Middle frontal gyrus (tissue), 1 donor: ENCODE results near the gene TAS2R20.
"Not testable (repeated sequence)": the region's sequence is repeated elsewhere in the genome, so short reads cannot be mapped to it uniquely, and the experiment has no call there.

Experiments
- DNase-seq: peaks from one replicate; pipeline ENCODE4 v3.0.0-alpha.2; 2015; ENCODE audit warnings: low spot score; ENCODE audit errors: extremely low spot score

TAS2R20 gene, protein sequence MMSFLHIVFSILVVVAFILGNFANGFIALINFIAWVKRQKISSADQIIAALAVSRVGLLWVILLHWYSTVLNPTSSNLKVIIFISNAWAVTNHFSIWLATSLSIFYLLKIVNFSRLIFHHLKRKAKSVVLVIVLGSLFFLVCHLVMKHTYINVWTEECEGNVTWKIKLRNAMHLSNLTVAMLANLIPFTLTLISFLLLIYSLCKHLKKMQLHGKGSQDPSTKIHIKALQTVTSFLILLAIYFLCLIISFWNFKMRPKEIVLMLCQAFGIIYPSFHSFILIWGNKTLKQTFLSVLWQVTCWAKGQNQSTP

DNA sequence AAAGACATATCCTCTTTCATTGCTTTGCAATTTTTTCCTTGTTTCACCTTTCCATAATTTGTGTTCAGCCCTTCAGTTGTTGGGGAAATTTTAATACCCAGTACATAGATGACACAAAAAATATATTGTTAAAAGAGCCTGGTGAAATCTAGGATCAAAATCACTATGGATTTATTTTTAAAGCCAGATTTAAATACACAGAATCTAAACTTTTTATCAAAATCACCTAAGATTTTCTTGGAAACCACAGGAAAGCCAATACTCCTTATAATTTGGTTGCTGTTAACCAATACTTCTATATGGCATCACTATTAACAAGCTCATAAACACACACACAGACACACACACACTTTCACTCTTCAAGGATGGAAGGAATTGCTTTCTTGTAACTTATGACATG is at the start of gene TAS2R20:
Gene TAS2R20 (minus strand): TSS at position 101 of the 400 bp plus-strand sequence. CDS start 429 bp downstream, outside the sequence.
- DNase-seq = no peak

DNA sequence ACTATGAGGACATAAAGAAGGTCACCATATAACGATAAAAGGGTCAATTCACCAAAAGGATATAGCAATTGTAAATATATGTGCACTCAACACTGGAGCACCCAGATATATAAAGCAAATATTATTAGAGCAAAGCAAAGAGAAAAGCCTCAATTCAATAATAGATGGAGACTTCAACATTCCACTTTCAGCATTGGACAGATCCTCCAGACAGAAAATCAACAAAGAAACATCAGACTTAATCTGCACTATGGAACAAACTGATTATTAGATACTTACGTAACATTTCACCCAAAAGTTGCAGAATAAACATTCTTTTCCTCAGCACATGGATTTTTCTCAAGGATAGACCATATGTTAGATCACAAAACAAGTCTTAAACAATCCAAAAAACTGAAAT is 43.3 kb upstream of the TAS2R20 start:
- not testable (repeated sequence) for DNase-seq

DNA sequence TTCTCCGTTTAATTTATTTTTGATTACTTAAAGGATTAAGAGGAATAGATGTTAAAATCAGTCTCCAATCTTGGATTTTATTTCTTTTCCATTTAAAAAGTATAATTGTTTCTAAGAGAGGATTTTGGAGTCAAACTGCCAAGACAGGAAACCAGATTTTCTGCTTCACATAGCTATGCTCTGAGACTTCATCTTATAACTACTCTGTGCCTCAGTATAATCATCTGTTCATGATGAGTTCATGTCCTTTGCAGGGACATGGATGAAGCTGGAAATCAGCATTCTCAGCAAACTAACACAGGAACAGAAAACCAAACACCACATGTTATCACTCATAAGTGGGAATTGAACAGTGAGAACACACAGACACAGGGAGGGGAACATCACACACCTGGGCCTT is 42.1 kb upstream of the TAS2R20 start:
- DNase-seq = no peak

DNA sequence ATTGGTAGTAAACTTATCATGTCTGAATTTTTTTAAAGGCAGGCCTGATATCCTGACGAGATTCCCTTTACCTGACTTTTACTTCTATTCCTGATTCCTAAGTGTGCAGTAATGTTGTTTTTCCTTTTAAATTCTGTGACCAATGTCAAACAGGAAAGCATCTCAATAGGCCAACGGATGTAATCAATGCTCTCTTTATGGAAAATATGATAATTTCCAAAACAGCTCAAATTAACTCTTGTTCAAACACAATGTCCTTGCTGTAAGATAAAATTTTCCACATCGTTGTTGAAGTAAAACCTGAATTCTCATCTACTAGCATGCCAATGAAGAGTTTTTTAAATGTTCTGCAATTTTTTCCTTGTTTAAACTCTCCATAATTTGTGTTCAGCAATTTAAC is 41.1 kb upstream of the TAS2R20 start:
- DNase-seq = no peak

DNA sequence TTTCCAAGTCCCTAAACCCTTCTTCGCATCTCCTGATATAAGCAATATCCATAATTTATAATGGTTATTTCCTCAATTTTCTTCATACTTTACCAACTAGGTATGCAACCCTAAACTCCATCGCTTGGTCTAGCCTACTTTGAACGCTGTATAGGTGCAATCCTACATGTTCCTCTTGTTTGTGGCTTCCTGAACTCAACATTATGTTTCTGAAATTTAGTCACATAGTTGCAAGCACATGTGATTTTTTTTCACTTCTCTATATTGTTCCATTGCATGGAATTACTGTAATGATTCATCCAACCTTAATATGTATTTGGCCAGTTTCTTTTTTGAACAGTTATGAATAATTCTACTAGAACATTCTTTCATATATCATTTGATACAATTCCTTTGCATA is 35.9 kb upstream of the TAS2R20 start:
- not testable (repeated sequence) for DNase-seq

DNA sequence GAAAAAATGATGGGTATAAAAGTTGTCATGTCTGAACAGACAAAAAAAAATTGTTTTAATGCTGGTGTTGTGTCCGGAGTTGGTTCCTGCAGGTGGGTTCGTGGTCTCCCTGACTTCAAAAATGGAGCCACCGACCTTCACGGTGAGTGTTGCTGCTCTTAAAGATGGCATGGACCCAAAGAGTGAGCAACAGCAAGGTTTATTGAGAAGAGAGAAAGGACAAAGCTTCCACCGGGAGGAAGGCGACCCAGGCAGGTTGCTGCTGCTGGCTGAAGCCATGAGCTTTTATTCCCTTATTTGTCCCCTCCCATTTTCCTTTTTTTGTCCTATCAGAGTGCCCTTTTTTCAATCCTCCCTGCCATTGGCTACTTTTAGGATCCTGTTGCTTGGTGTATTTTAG is 33.2 kb upstream of the TAS2R20 start, which contains the start of gene TAS2R31:
Gene TAS2R31 (minus strand): TSS at position 101 of the 400 bp plus-strand sequence. CDS start 72 bp downstream, at position 29.
- no peak for DNase-seq

DNA sequence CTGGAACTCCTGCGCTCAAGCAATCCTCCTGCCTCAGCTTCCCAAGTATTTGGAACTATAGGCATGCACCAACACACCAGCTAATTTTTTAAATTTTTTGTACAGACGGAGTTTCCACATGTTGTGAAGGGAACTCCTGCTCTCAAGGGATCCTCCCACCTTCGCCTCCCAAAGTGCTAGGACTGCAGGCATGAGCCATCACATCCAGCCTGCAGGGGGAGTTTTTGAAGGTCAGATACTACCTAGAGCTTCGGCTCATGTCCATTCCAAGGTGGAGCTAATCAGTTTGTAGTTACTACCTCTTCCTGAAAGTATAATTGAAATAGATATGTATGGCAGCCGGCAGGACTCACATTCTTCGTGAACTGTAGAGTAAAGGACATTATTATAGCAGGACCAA is 28.0 kb upstream of the TAS2R20 start:
- no peak for DNase-seq

DNA sequence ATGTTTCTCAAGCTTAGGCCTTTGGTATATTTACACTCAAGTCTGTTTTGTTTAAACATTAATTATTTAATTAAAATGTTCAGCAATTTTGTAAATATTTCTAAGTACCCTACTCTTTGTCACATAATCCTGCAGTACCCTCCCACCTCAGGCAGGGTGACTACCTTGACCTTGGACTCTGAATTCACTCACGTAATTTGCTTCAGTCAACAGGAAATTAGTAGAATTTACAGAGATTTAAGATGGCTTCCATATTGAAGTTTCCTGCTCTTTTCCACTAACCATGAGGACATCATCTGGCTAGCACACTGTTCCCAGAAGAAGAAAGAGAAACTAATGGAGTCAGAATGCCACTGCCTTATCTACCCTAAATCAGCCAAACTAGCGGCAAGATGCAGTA is 25.3 kb upstream of the TAS2R20 start:
- DNase-seq = no peak

DNA sequence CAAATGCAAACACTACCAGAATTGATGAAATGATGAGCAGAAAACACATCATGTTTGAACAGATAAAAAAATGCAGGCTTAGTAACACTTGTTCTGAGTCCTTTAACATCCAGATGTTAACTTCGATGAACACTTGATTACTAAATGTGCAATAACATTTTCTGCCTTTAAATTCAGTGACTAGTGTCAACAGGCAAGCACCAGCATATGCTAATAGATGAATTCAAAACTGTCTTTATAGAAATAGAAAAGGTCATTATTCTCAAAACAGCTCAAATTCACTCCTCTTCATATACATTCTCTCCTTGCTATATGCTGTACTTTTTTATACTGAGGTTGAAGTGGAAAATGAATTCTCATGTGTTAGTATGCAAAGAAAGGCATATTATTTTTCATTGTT is 24.4 kb upstream of the TAS2R20 start, which contains the start of gene TAS2R19:
Gene TAS2R19 (minus strand): TSS at position 101 of the 400 bp plus-strand sequence. CDS start 49 bp downstream, at position 52.
- DNase-seq = no peak

DNA sequence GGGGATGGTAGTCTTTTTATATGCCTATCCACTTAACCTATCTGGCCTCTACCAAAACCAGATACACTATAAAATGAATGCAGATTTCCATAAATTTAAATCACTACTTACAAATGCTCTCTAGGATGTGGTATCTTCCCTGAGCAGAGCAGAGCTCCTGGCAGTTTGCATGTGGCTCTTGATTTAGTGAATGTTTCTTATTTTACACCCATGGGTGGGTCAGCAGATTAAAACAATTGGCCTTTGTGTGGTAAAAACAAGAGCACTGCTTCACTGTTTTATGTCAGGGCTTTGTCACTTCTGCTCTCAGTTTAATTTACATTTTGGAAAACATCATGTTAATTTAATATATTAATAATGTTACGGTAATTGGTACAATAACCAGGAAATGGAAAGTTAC is 18.8 kb upstream of the TAS2R20 start:
- DNase-seq = peak; percentile 23

DNA sequence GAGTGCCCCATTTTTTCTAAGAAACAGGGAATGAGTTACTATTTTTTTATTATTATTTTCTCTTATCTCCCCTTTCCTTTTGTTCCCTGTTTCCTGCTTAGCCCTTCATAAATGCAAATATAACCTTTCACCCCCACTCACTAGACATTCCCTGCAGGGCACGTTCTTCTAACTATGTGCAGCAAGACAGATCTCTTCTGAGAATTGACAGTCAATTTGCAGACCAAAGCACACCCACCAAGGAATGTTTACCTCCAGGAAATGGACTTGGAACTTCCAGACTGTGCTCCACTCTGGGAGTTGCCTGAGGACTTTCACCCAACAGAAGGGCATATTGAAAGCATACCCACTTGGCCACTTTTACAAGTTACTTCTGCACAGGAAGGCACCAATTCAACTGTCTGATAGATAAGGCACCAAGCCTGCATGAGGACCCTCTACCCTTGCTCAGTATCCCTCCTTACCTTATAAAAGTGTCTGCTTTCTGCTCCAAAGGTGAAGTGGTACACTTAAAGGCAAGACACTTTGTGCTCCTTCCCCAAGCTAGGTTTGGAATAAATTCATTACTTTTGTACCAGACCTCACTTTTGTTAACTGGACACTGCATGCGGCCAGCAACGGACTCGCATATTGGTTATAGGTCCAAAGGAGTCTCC is 17.8 kb upstream of the TAS2R20 start:
- DNase-seq = no peak

DNA sequence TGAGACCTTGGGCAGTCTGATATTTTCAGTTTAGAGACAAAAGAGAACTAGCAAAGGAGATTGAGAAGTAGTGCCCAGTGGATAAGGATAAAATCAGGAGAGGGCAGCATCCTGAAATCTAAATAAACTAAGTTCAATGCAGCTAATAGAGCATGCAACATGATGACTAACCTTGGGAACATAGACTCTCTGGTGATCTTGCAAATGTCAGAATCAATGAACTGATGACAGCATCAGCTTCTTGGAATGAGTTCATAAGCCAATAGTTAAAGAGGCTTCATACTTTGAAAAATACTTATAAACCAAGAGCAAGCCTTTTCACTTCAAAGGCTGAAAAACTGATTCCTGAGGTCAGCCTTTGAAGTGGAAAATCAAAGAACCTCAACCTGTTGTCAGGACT is 16.1 kb upstream of the TAS2R20 start:
- no peak for DNase-seq

DNA sequence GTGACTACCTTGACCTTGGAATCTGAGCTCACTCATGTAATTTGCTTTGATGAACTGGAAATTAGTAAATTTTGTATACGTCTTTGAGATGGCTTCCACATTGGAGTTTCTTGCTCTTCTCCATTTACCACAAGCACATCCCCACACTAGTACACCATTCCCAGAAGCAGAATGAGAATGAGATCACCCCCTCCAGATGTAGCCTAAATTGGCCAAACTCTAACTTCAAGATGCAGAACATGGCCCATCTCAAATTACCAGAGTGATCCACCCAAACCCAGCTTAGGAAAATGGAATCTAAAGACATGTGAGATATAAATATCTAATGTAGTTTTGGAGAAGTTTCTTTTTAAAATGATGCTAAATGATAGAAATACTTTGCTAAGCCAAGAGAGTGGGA is 9.5 kb upstream of the TAS2R20 start:
- DNase-seq = no peak

DNA sequence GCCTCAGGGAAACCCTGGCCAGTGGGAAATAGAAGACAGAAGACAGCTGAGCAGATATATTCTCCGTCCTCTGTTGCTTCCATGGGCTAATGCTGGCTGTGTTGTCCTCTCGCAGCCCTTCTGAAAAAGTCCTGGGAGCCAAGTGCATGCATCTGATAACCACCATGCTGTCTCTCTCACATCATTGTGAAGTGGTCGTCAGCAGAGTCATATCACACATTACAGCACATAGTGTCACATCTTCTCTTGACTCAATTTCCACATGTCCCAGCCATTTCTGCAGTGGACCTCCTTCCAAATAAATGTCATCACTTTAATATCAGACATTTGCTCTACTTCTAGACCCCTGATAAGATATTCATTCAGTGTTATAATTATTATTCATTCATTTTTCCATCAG is 3.8 kb downstream of the TAS2R20 start:
- no peak for DNase-seq

DNA sequence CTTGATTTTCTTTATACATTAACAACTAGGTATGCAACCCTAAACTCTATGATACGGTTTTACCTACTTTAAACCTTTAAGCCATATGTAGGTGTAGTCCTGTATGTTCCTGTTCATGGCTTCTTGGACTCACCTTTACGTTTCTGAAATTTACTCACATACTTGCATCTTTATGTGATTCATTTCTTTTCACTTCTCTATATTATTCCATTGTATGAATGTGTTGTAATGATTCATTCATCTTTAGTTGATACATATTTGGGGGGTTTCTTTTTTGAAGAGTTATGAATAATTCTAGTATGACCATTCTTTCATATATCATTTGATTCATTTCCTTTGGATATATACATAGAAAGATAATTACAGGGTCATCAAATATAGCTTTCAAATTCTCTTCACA is 9.0 kb downstream of the TAS2R20 start:
- no peak for DNase-seq

DNA sequence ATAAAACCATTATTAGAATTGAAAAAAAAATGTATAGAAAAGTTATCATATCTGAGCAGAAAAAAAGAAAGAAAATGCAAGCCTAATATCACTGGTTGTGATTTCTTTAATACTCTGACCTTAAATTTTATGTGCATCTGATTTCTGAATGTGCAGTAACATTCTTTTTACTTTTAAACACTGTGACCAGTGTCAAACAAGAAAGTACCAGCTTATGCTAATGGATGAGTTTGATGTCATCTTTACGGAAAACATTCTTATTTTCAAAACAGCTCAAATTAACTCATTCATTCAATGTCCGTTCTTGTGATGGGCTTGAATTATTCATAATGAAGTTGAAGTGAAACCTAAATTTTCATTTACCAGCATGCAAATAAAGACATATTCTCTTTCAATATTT is 11.3 kb downstream of the TAS2R20 start, which contains the start of gene TAS2R50:
Gene TAS2R50 (minus strand): TSS at position 101 of the 400 bp plus-strand sequence. CDS start 52 bp downstream, at position 49.
- no peak for DNase-seq

DNA sequence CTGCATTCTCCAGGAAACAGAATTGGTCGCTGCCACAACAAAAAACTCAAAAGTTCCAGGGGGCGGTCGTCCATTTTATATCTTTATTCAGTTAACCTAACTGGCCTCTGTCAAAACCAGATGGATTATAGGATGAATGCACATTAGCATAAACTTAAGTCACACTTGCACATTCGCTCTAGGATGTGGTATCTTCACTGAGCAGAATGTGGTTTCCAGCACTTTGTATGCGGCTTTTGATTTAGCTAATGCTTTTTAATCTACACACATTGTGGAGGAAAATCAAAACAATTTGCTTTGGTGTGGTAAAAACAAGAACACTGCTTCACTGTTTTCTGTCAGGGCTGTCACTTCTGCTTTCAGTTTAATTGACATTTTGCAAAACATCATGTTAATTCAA is 15.9 kb downstream of the TAS2R20 start:
- DNase-seq = no peak

DNA sequence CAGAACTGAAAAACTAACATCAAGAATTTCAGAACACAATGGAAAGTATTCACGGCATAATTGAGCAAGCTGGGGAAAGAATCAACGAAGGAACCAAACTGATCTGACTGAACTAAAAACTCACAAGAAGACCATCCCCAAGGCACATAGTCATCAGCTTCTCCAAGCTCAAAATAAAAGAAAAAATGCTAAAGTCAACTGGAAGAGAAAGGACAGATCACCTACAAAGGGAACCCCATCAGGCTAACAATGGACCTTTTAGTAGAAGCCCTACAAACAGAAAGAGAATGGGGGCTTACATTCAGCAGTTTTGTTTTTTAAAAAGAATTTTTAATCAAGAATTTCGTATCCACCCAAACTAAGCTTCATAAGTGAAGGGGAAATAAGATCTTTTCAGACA is 23.1 kb downstream of the TAS2R20 start:
- no peak for DNase-seq

DNA sequence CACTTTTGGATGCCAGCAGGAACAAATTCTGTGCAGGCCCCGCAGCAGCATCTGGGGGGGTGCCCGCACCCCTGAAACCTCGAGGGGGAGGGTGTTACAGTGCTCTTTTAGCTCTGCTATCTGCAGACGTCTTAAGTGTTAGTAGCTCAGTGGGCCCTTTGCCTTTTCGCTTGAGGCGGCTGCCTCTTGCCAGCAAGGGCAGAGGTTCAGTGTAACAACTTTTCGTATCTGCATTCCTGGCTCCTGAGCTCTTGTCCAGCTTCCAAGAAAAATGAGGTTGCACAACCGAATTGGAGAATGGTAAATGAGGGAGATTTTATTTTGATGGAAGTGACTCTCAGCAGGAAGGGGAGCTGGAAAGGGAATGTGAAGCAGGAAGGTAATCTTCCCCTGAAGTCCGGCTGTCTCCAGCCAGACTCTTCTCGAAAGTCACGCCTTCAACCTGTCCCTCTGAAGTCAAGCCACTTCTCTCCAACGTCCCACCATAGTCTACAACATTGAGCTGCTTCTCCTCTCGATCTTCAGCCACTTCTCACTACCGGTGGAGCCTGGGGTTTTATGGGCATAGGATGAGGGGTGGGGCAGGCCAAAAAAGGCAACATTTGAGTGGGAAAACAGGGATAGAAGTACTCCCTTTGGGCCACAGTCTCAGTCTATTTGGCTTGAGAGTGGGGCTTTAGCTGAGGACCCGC is 29.2 kb downstream of the TAS2R20 start:
- DNase-seq = no peak

DNA sequence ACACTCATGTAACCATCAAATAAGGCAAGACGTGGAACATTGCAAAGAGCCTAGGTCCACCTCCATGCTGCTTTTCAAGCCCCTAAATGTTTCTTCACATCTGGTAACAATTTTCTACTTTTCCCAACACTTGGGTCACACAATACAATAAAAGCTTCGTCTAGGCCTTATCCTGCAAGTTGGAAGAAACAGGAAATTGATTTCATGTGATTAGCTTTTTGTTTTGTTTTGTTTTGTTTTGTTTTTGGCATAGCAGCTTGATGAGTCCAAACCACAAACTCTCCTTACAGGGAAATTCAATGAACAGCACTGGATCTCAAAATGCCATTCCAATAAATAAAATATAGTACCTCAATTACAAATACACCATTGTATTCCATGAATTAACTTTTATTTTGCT is 30.7 kb downstream of the TAS2R20 start:
- no peak for DNase-seq

DNA sequence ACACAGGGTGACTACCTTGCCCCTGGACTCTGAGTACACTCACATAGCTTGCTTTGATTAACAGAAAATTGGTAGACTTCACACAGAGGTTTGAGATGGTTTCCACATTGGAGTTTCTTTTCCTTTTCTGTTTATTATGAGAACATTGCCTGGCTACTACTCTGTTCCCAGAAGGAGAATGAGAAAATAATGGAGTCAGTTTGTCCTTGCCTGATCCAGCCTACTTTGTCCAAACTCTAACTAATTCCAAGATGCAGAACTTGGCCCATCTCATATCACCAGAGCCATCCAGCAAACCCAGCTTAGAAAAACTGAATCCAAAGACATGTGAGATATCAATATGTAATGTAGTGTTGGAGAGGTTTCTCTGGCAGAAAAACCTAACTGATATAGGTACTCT is 31.8 kb downstream of the TAS2R20 start:
- DNase-seq = no peak

DNA sequence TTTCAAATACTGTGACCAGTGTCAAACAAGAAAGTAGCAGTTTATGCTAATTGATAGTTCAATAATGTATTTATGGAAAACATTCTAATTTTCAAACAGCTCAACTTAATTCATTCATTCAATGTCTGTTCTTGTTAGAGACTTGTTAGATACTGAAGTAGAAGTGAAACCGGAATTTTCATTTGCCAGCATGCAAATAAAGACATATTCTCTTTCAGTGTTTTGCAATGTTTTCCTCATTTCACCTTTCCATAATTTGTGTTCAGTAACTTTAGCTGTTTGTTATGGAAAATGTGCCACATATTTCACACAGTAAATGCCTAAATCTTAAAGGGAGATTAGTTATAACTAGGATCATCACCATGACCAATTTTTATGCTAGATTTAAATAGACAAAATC is 32.6 kb downstream of the TAS2R20 start:
- no peak for DNase-seq
